Measurements from ENCODE around the gene KLK14.

The KLK14 gene

GRCh38 chr19:51107406-51108065, 24.8 kb upstream of the KLK14 start:
- DNase-seq: peak; percentile 32

- DNase-seq: no peak
Observed at GRCh38 chr19:51103926-51104341, 21.2 kb upstream of the KLK14 start.

DNA sequence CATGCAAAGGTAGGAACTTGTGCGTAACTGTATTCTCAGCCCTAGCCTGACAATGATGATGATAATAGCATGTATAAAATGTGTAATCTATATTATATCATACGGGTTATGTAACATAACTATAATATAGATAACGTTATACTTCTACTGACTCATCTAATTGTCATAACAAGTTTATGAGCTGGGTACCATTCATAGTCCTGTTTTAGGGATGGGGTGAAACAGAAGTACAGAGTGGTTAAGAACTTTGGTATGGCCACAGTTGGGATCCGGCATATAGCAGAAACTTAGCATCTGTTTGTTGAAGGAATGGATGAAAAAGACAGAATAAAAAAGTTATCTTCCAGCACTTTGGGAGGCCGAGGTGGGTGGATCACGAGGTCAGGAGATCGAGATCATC, 20.3 kb upstream of the KLK14 start:
- no peak for DNase-seq

DNA sequence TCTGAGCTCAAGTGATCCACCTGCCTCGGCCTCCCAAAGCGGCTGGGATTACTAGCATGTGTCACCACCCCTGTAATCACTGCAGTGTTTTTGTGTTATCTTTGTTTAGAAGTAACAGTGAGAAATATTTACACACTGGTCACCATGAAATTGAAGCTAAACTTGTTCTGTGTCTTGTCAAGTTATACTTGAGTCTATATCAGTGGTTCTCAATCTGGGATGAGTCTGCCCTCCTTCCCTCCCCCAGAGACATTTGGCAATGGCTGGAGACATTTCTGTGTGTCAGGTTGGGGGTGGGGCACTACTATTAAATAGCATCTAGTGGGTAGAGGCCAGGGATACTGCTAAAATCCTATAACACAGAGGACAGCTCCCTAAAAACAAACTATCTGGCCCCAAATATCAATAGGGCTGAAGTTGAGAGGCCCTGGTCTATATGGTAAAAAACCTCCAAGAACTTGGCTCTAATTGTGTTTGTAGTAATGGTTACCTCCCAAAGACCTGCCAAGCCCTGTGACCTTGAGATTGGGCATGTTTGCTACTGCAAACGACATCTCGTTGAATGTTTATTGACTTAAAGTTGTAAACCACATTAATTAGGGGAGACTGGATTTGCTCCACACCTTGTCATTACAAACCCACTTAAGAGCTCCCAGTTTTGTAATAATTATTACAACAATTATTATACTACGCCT, 18.6 kb upstream of the KLK14 start:
- DNase-seq: no peak

DNA sequence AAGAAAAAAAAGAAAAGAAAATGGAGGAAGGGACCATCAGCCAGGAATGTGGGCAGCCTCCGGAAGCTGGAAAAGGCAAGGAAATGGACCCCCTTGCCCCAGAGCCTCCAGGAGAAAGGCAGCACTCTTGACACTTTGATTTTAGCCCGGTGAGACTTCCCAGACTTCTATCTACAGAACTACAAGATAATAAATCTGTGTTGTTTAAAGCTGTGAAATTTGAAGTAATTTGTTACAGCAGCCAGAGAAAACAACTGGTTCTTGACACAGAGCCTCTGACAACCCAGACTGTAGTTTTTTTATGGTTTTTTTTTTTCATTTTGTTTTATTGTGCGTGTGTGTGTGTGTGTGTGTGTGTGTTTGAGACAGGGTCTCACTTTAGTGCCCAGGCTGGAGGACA, 17.9 kb upstream of the KLK14 start:
- no peak for DNase-seq

DNA sequence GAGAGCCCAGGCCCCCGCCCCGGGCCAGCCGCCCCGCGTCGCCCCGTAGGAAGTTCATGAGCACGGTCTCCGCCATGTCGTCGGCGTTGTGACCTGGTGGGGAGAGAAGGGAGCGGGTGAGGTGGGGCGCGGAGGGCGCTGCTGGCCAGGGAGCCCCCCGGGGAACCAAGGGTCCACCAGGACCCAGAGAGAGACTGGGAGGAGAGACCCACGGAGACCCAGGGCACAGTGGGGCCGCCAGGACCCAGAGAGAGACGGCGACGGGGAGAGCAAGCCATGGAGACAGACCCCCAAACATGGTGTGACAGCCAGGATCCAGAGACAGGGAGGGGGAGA, 16.3 kb upstream of the KLK14 start:
- no peak for DNase-seq

DNA sequence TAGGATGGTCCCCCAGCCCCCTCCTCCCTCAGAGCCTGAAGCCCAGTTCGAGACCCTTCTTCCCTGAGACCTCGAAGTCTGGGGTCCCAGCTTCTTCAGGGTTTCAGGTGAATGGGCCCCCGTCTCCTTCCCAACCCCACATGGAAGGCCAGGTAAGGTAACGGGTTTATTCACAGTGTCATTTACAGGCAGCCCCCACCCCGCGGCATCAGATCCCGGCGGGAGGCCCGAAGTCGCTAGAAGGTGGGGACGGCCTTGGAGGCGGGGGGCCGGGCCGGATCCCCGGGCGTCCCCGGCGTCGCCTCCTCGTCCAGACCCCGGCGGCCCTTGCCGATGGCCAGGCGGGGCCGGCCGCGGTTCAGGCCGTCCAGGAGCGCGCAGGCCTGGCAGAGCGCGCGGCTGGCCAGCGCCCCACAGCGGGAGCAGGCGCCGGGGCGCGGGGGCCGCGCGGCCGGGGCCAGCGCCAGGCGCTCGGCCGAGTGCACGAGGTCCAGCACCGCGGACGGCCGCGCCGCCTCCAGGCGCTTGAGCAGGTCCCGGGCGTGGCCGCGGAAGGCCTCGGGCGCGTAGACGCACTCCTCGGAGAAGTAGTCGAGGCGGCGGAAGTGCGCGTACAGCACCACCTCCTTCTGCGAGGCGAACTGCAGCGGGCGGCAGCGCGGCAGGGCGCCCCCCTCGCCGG, 15.8 kb upstream of the KLK14 start:
- peak; percentile 24 for DNase-seq

DNA sequence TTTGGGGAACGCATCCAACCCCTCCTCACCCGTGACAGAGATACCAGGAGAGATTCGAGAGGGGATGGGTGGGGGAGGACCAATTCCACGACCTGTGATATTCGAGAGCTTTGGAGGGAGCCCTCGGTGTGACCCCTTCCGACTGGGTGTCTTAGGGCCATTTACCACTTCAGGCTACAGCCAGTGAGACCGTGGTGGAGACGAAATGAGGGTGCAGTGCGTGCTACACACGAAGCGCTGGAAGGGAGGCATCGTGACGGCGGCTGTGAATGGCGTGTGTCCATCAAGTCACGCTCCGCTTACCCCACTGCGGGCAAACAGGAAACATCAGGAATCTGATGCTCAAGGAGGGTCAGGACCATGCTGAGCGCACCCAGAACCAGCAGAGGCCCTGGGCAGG, 15.1 kb upstream of the KLK14 start:
- DNase-seq: no peak

DNA sequence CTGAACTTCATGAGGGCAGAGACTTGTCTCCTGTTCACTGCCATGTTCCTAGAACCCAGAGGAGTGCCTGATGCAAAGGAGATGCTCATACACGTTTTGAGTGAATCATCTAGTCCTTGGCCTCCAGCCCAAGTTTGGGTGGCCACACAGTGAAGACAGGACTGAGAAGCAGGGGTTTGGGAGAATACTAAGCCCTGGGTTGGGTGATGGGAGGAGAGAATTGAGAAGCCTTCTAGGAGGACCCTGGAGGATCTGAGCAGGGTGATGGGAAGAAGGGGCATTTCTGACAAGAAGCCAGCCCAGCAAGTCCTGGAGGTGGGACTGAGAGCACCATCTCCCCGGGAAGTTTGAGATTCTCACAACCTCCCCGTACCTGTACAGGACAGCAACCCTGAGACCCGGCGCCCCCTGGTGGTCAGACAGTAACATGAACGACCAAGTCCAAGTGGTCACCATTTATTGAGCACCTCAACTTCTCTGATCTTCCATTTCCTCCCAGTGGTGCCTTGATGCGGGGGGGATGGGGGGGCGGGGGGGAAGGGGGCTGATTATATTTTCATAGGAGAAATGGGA, 14.6 kb upstream of the KLK14 start:
- peak; percentile 76 for DNase-seq

GRCh38 chr19:51096473-51097165, 13.9 kb upstream of the KLK14 start:
- no peak for DNase-seq

DNA sequence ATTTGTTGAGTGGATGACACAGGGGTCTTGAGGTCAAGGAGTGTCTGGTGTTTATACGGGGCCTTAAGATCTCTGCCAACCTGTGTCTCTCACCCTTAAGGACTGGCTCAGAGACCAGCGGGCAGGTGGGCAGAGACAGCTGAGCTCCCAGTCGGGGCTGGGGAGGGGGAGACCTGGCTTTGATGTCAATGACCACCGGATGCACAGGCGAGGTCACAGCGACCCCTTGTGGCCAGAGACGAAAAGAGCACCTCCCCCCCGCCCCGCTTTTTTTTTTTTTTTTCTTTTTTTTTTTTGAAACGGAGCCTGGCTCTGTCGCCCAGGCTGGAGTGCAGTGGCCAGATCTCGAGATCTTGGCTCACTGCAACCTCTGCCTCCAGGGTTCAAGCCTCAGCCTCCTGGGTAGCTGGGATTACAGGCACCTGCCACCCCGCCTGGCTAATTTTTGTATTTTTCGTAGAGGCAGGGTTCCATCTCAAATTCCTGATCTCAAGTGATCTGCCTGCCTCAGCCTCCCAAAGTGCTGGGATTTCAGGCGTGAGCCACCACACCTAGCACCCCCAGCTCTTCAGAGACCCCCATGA, 12.1 kb upstream of the KLK14 start:
- DNase-seq: peak; percentile 32

GRCh38 chr19:51093510-51094345, 11.0 kb upstream of the KLK14 start:
- DNase-seq: no peak

GRCh38 chr19:51093101-51093500, 10.4 kb upstream of the KLK14 start:
- no peak for DNase-seq

GRCh38 chr19:51091895-51092873, 9.5 kb upstream of the KLK14 start:
- no peak for DNase-seq

DNA sequence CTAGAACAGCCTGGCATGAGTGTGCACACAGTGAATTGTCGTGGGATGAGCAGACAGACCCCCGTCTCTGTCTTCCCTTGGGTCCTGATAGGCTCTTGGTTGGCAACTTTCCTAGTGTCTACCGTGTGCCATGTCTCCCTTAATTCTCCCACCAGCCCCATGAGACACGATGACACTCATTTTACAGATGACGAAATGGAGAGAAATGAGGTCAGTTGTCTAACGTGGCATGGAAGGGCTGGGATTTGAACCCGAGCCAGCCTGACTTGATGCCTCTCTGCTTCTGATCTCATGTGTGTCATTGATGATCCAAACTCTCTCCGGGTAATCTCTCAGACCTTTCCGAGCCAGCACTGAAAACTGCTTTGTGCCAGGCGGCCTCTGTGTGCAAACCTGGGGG, 8.4 kb upstream of the KLK14 start:
- no peak for DNase-seq

DNA sequence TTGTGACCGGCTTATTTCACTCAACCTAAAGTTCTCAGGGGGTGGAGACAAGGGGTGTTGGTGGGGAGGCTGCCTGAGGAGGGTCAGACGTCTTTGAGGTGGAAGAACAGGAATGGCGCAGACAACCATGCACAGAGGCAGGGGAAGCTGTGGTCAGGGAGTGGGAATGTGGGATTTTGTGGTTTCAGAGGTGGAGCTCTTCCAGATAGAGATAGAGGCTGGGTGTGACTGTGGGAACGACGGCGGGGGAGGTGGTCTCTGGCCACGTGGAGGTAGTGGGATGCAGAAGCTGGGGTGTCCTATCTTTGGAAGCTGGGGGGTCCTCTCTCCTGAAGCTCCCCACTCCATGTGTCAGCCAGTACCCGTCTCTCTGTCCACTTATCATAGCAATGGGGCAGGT, 7.8 kb upstream of the KLK14 start:
- no peak for DNase-seq

- DNase-seq: no peak
Observed at GRCh38 chr19:51089786-51090185, 7.1 kb upstream of the KLK14 start.

DNA sequence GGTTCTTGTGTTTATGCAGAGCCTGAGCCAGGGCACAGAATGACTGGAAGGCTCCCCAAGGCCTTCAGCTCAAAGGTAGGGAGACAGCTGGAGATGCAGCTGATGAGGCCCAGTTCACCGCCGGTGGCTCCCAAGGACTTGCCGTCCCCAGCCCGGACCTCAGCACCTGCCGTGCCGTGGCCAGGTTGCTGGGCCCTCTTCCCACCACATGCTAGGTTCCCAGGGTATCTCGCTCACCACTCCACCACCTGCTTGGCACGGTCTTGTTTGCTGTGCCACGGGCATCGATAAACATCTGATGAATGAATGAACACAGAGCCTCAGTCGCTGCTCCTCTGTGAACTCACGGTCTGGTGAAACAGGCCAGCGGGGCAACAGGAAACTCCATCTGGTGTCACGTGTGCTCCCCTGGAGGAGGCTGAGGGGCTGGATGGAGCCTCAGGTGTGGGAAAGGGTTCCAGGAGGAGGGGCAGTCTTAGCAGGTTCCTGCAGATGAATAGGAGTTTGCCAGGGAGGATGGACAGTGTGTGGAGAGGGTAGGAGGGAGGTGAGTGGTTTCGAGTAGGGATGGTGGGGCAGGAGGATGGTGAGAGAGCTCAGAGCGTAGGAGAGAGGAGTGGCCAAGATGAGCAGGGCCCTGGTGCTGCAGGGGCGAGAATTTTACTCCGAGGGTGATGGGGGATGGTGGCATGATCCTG, 3.6 kb upstream of the KLK14 start:
- no peak for DNase-seq

GRCh38 chr19:51084505-51084904, 1.8 kb upstream of the KLK14 start:
- no peak for DNase-seq

GRCh38 chr19:51083783-51084182, 1.1 kb upstream of the KLK14 start:
- no peak for DNase-seq
